Breast epithelium (tissue), 3 donors: ENCODE results near the gene ZNF618.

Experiments
- CTCF ChIP-seq, 3 donors: fragments of 450-650 bp; IDR thresholded peaks; one replicate each; pipeline ENCODE4 v1.5.1; 2016 to 2017; ENCODE audit warnings: antibody characterized with exemption in 3 of 3, mild to moderate bottlenecking in 3 of 3, moderate library complexity in 3 of 3
- POLR2A ChIP-seq: fragments of 450-650 bp; IDR thresholded peaks from one replicate; pipeline ENCODE4 v1.6.1; 2016; ENCODE audit warnings: antibody characterized with exemption, mild to moderate bottlenecking, moderate library complexity

- TF ChIP-seq POLR2A = no peak
- TF ChIP-seq CTCF (IDR thresholded peaks at IDR 0.05) = no peak
These were observed 125.2 kb downstream of the ZNF618 start for GRCh38 chr9:114001410-114001685.
